ENCODE results near the gene HSD11B1L.

HSD11B1L gene

GRCh38 chr19:5648464-5648863 is 32.4 kb upstream of the HSD11B1L start:
- Histone ChIP-seq H3K9ac (ENCODE audit: low read length) (no peak overlapping the region), H3K36me3 (ENCODE audit: control insufficient read depth, insufficient read depth, low read length) (peaks cover 61% of the 10 kb centered on the region), H3K27ac (ENCODE audit: low read depth, low read length) (no peak overlapping the region)

GRCh38 chr19:5651361-5651760 is 29.5 kb upstream of the HSD11B1L start:
- Histone ChIP-seq H3K4me3 (ENCODE audit: low read length) (no peak overlapping the region), H3K4me1 (ENCODE audit: control insufficient read depth, insufficient read depth, low read length) (no peaks in the 10 kb centered on the region), H3K27me3 (ENCODE audit: control insufficient read depth, insufficient read depth, low read length) (no peaks in the 10 kb centered on the region), H3K27ac (ENCODE audit: low read depth, low read length) (no peak overlapping the region), H3K9ac (ENCODE audit: low read length) (no peak overlapping the region), H3K36me3 (ENCODE audit: control insufficient read depth, insufficient read depth, low read length) (peaks cover 68% of the 10 kb centered on the region)

More at GRCh38 chr19:5648464-5648863, 32.4 kb upstream of the HSD11B1L start:
- Histone ChIP-seq H3K4me3 (ENCODE audit: low read length) (no peak overlapping the region), H3K27me3 (ENCODE audit: control insufficient read depth, insufficient read depth, low read length) (no peaks in the 10 kb centered on the region), H3K4me1 (ENCODE audit: control insufficient read depth, insufficient read depth, low read length) (no peaks in the 10 kb centered on the region)

GRCh38 chr19:5652261-5652660 is 28.6 kb upstream of the HSD11B1L start:
- Histone ChIP-seq H3K36me3 (ENCODE audit: control insufficient read depth, insufficient read depth, low read length) (peaks cover 63% of the 10 kb centered on the region), H3K27ac (ENCODE audit: low read depth, low read length) (no peak overlapping the region), H3K4me3 (ENCODE audit: low read length) (no peak overlapping the region), H3K9ac (ENCODE audit: low read length) (no peak overlapping the region), H3K27me3 (ENCODE audit: control insufficient read depth, insufficient read depth, low read length) (no peaks in the 10 kb centered on the region), H3K4me1 (ENCODE audit: control insufficient read depth, insufficient read depth, low read length) (no peaks in the 10 kb centered on the region)

GRCh38 chr19:5654931-5655330 is 25.9 kb upstream of the HSD11B1L start:
- Histone ChIP-seq H3K4me3 (ENCODE audit: low read length) (no peak overlapping the region), H3K9ac (ENCODE audit: low read length) (no peak overlapping the region), H3K36me3 (ENCODE audit: control insufficient read depth, insufficient read depth, low read length) (peaks cover 63% of the 10 kb centered on the region), H3K4me1 (ENCODE audit: control insufficient read depth, insufficient read depth, low read length) (no peaks in the 10 kb centered on the region), H3K27ac (ENCODE audit: low read depth, low read length) (no peak overlapping the region), H3K27me3 (ENCODE audit: control insufficient read depth, insufficient read depth, low read length) (no peaks in the 10 kb centered on the region)

- Histone ChIP-seq H3K9ac (ENCODE audit: low read length) (no peak overlapping the region), H3K4me1 (ENCODE audit: control insufficient read depth, insufficient read depth, low read length) (no peaks in the 10 kb centered on the region), H3K4me3 (ENCODE audit: low read length) (no peak overlapping the region), H3K27ac (ENCODE audit: low read depth, low read length) (no peak overlapping the region), H3K36me3 (ENCODE audit: control insufficient read depth, insufficient read depth, low read length) (peaks cover 63% of the 10 kb centered on the region), H3K27me3 (ENCODE audit: control insufficient read depth, insufficient read depth, low read length) (no peaks in the 10 kb centered on the region)
Observed at GRCh38 chr19:5655412-5655811, 25.4 kb upstream of the HSD11B1L start.

- no peak overlapping the region for H3K9ac ChIP-seq (ENCODE audit: low read length)
- peaks cover 46% of the 10 kb centered on the region for H3K36me3 ChIP-seq (ENCODE audit: control insufficient read depth, insufficient read depth, low read length)
- no peaks in the 10 kb centered on the region for H3K27me3 ChIP-seq (ENCODE audit: control insufficient read depth, insufficient read depth, low read length)
- H3K4me3 ChIP-seq (ENCODE audit: low read length), result no peak overlapping the region
- H3K27ac ChIP-seq (ENCODE audit: low read depth, low read length), result no peak overlapping the region
- H3K4me1 ChIP-seq (ENCODE audit: control insufficient read depth, insufficient read depth, low read length), result no peaks in the 10 kb centered on the region
Observed at GRCh38 chr19:5661483-5661882, 19.3 kb upstream of the HSD11B1L start.

GRCh38 chr19:5663904-5664303 is 16.9 kb upstream of the HSD11B1L start:
- no peak overlapping the region for H3K9ac ChIP-seq (ENCODE audit: low read length)
- H3K36me3 ChIP-seq (ENCODE audit: control insufficient read depth, insufficient read depth, low read length), result peaks cover 51% of the 10 kb centered on the region
- no peaks in the 10 kb centered on the region for H3K27me3 ChIP-seq (ENCODE audit: control insufficient read depth, insufficient read depth, low read length)
- H3K27ac ChIP-seq (ENCODE audit: low read depth, low read length), result no peak overlapping the region
- H3K4me1 ChIP-seq (ENCODE audit: control insufficient read depth, insufficient read depth, low read length), result no peaks in the 10 kb centered on the region
- H3K4me3 ChIP-seq (ENCODE audit: low read length), result no peak overlapping the region

GRCh38 chr19:5664515-5664914 is 16.3 kb upstream of the HSD11B1L start:
- H3K9ac ChIP-seq (ENCODE audit: low read length), result no peak overlapping the region
- H3K4me1 ChIP-seq (ENCODE audit: control insufficient read depth, insufficient read depth, low read length), result no peaks in the 10 kb centered on the region
- no peak overlapping the region for H3K4me3 ChIP-seq (ENCODE audit: low read length)
- no peaks in the 10 kb centered on the region for H3K27me3 ChIP-seq (ENCODE audit: control insufficient read depth, insufficient read depth, low read length)
- H3K27ac ChIP-seq (ENCODE audit: low read depth, low read length), result no peak overlapping the region
- H3K36me3 ChIP-seq (ENCODE audit: control insufficient read depth, insufficient read depth, low read length), result peaks cover 55% of the 10 kb centered on the region

GRCh38 chr19:5665781-5666513 is 14.9 kb upstream of the HSD11B1L start:
- Histone ChIP-seq H3K36me3 (ENCODE audit: control insufficient read depth, insufficient read depth, low read length) (peaks cover 48% of the 10 kb centered on the region), H3K9ac (ENCODE audit: low read length) (no peak overlapping the region), H3K27ac (ENCODE audit: low read depth, low read length) (no peak overlapping the region), H3K4me3 (ENCODE audit: low read length) (no peak overlapping the region), H3K4me1 (ENCODE audit: control insufficient read depth, insufficient read depth, low read length) (no peaks in the 10 kb centered on the region), H3K27me3 (ENCODE audit: control insufficient read depth, insufficient read depth, low read length) (no peaks in the 10 kb centered on the region)

GRCh38 chr19:5666921-5667610 is 13.8 kb upstream of the HSD11B1L start:
- Histone ChIP-seq H3K36me3 (ENCODE audit: control insufficient read depth, insufficient read depth, low read length) (peaks cover 42% of the 10 kb centered on the region), H3K4me3 (ENCODE audit: low read length) (no peak overlapping the region), H3K27ac (ENCODE audit: low read depth, low read length) (no peak overlapping the region), H3K4me1 (ENCODE audit: control insufficient read depth, insufficient read depth, low read length) (no peaks in the 10 kb centered on the region), H3K27me3 (ENCODE audit: control insufficient read depth, insufficient read depth, low read length) (no peaks in the 10 kb centered on the region), H3K9ac (ENCODE audit: low read length) (no peak overlapping the region)

- Histone ChIP-seq H3K9ac (ENCODE audit: low read length) (no peak overlapping the region), H3K27me3 (ENCODE audit: control insufficient read depth, insufficient read depth, low read length) (no peaks in the 10 kb centered on the region), H3K27ac (ENCODE audit: low read depth, low read length) (no peak overlapping the region), H3K36me3 (ENCODE audit: control insufficient read depth, insufficient read depth, low read length) (peaks cover 42% of the 10 kb centered on the region), H3K4me1 (ENCODE audit: control insufficient read depth, insufficient read depth, low read length) (no peaks in the 10 kb centered on the region), H3K4me3 (ENCODE audit: low read length) (no peak overlapping the region)
Observed at GRCh38 chr19:5667751-5668271, 13.0 kb upstream of the HSD11B1L start.

GRCh38 chr19:5669212-5669611 is 11.6 kb upstream of the HSD11B1L start:
- Histone ChIP-seq H3K4me1 (ENCODE audit: control insufficient read depth, insufficient read depth, low read length) (no peaks in the 10 kb centered on the region), H3K4me3 (ENCODE audit: low read length) (no peak overlapping the region), H3K9ac (ENCODE audit: low read length) (no peak overlapping the region), H3K36me3 (ENCODE audit: control insufficient read depth, insufficient read depth, low read length) (peaks cover 32% of the 10 kb centered on the region), H3K27me3 (ENCODE audit: control insufficient read depth, insufficient read depth, low read length) (no peaks in the 10 kb centered on the region), H3K27ac (ENCODE audit: low read depth, low read length) (no peak overlapping the region)

Data from rectal smooth muscle tissue (tissue), 1 donor.